Measurements from ENCODE around the gene TMEM245.

TMEM245 gene

DNA sequence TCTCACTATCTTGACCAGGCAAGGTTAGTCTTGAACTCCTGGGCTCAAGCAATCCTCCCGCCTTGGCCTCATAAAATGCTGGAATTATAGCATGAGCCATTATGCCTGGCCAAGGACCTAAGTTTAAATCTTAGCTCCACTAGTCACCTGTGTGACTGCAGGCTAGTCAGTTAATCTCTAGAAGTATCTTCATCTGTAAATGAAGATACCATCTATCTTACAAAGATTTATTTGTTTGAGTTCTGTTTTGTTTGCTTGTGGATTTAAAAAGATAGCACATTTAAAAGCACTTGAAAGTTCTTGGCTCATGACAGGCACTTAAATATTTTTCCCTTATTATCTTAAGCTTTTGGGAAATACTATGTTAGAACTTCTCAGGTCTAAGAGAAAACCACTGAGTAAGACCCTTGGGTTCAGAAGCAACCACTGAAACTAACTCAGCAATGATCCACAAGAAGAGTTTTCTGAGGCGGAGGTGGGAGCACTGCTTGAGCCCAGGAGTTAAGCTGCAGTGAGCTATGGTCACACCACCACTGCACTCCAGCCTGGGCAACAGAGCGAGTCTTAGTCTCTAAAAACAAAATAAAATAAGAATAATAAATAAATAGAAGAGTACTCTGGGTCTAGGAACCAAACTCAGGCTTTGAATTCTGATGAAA lies 19.1 kb downstream of the TMEM245 start:
- DNase-seq: no peak

DNA sequence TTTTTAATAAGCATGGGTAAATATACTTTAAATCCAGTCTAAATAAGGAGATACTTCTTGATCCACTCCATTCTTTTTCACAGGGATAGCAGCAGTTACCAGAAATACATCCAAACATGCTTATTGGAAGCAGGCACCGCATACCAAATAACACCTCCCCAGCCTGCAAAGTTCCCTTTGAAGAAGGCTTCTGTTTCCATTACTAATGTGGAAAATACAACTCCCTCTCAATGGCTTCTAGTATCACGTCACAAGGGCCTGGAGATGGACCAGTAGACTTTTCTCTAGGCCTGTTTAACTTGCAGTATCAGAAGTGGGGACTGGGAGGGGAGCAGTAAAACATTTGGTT lies 20.8 kb downstream of the TMEM245 start:
- DNase-seq: no peak

DNA sequence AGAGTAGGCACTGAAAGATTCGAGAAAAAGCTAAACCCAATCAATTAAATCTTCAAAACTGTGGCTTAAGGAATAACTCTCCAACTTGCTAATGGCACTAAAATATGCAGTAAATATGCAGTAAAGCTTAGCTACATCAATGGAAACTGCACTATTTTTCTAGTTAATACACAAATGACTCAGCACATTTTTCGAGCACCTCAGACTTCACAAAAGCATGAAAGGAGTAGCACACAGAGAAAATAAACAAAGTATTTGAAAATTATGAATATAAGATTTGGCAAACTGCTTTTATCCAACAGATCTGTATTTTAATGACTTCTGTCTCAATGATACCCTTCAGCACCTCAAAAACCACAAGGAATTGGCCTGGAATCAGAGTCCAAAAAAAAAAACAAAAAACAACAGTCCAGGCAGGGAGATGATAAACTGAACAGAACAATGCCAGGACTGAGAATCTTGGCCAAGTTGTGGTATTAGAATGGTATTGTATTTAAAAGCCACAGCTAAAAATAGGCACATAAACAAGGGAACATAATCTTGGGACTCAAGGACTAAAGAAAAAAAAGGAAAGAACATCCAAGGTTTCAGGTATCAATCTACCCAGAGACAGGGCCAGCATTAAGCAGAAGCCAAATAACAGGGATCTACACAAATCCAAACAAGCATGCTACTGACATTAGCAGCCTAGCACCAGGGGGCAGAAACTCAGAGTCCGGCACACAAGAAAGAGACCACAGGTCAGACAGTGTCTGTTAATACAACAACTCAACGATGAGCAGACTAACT lies 21.4 kb downstream of the TMEM245 start:
- peak; percentile 65 for DNase-seq

DNA sequence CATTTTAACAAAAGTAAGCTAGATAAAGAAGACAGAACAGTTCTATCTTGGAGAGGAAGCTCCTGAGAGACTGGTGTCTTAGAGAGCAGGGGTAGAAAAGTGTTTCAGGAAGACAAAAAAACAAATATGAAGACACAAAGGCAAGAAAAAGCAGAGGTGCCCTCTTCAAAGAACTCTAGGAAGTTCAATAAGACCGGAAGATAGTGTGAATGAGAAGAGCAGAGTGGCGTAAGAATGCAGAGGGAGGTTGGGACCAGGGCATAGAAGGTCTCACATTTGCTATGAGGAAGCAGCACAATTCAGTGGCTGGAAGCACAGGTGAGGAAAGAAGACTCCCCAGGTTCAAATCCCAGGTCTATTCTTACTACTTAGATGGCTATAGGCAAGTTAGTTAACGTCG lies 22.6 kb downstream of the TMEM245 start:
- no peak for DNase-seq

DNA sequence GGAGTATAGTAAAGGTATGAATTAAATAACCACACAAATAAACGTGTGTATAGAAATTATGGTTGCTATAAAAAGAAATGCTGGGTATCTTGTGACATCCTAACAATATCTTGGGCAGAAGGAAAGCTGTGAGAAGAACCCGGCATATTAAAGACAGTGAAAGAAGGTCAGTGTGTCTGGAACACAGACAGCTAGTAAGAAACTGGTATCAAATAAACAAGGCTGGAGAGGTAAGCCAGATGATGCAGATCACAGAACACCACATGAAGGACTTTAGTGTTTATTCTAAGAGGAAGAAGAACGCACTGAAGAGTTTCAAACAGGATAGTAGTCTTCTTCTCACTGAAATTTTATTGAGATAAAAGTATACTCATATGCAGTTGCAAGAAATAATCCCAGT lies 24.4 kb downstream of the TMEM245 start:
- no peak for DNase-seq

DNA sequence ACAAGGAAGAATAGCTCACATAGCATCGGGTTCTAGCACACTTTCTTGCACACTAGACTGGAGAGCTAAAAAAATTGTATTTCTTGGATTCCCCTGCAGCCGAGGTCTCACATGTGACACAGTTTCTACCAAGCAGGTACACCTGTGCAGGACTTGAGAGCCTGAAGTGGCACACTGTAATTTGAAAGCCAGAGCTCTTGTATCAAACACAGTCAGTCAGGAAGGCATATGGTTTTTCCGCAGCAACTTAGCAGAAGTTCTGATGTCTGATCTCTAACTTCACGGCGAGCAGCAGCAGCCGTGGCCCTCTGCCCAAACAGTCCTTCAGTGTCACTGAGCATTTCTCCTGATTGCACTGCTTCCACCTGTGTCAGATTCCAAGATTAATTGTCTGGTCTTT lies 25.5 kb downstream of the TMEM245 start:
- DNase-seq: no peak

DNA sequence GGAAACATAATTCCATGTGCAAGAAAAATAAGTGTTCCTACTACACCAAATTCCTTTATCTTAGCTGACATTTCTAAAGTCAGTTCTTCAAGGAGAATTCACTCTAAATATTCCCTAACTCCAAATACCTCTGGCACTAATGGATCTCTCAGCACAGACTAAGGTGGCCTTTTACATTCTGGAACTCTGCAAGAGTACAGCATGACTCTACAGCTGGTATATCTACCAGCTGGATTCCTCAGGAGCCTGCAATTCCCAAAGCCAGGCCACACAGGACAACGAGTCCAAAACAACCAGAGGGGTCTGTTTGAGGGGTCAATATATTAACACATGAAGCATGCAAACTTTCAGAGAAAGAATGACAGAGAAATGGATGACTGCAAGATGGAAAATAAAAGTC lies 27.2 kb downstream of the TMEM245 start:
- DNase-seq: no peak

DNA sequence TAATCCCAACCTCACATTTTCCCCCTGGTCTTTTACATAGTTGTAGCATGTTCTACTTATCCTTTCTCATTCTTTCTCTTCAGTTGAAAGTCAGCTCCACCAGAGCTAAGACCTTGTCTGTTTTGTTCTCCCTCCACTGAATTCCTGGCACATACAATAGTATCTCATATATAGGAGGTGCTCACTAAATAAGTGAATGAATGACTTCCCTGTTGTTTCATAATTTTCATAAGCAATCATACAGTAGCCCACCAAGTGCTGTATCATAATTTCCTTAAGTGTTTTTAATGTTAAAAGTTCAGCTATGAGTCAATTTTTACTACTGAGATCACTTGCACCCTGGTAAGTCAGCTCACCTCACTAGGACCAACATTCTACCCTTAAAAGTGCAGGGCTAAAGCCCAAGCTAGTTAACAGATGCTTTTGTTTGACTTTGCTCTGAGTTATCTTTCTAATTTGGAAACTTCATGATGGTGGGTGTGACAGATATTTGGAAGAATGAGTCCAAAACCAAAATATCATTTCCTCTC lies 27.6 kb downstream of the TMEM245 start:
- DNase-seq: no peak

DNA sequence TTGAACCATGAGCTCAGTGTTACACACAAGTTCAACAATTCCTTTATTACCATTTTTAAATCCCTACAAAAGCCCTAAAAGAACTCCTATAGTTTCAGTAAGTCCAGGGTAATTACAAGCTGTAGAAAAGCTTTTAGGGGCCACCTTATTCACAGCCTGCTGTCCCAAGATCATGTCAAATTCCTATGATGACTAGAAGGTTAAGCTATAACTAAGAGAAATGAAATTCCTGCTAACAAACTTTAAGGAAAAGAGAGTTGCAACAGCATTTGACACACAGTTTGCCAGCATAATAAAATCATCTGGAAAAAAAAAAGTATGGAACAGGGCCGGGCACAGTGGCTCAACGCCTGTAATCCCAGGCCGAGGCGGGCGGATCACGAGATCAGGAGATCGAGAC lies 31.5 kb downstream of the TMEM245 start:
- no peak for DNase-seq

DNA sequence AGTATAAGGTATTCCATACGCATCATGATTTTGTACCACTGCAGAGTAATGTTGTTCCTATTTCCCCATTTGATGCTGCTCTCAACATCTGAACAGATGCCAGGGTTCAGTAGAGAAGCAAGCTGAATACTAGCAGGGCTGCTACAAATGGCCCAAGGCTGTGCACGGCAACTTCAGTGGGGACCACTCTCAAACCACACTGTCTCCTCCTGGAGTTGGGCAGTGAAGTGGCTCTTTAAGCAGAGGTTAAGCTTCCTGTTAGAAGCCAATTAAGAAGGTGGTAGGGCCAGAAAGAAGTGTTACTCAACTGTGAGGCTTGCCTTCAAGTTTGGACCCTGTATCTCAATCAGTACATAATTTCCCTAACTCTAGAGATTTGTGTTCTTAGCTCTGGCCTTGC lies 32.0 kb downstream of the TMEM245 start:
- DNase-seq: no peak

DNA sequence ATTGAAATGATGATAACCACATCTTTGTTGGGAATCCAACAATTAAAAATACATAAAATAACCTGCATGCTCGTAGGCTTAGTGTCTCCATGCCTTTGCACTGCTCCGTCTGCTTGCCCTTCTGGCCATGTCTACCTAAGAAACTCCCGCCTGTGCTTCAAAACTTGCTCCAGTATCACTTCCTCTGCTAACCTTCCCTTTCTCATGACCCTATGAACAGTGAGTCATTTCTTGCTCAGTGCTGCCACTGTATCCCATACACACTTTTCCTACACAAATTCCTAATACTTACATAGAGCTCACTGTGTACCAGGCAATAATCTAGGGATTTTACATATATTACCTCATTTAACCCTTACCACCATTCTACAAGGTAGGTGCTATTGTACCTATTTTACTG lies 33.5 kb downstream of the TMEM245 start:
- no peak for DNase-seq

DNA sequence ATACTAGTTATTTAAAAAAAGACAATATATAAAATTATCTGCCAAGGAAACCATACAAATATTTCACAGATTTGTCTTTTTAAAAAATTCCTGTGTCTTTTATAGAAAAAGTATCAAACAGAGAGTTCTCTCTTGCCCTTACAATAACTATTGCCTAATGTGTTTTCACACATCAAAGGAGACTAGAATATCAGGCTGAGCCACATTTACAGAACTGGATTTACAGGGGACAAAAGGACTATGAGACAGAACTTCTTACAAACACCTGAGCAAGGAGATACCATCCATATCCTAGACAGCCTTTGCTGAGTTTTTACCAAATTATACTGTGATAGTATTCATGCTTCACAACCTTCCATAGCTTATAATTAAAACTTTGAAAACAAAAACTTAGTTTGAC lies 34.2 kb downstream of the TMEM245 start:
- no peak for DNase-seq

DNA sequence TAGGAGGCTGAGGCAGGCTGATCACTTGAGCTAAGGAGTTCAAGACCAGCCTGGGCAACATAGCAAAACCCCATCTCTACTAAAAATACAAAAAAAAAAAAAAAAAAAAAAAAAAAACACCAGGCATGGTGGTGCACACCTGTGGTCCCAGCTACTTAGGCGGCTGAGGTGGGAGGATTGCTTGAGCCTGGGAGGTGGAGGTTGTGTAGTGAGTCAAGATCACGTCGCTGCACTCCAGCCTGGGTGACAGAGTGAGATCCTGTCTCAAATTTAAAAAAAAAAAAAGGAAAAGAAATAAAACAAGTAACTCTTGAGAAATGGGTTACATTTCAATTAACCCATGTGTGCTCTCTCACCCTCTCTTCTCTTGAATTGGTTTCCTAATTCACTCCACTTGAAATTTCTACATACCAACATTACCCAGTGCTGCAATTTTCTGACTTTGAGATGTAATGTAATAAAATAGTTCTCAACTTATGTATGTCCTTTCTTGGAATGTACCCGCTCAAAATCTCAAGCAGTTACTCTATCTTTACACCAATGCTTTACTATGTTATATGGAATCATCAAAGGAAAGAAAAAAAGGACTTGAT lies 35.8 kb downstream of the TMEM245 start:
- DNase-seq: no peak

DNA sequence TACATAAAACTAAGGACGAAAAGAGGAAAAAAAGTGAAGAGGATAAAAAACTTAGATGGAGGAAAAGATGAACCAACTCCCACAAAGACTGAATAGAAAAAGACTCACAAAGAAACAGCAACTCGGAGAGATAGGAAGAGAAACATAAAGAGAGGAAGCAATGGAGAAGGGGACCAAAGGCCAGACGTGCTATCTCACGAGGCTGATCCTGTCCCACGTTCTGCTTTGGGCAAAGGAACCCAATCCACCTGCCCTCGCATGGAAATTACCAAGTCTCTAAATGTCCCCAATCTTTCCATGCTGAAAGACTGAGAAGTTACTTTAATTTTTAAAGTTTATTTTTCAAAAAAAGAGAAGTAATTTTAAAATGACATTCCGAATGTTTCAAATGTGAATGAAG lies 36.6 kb downstream of the TMEM245 start:
- no peak for DNase-seq

DNA sequence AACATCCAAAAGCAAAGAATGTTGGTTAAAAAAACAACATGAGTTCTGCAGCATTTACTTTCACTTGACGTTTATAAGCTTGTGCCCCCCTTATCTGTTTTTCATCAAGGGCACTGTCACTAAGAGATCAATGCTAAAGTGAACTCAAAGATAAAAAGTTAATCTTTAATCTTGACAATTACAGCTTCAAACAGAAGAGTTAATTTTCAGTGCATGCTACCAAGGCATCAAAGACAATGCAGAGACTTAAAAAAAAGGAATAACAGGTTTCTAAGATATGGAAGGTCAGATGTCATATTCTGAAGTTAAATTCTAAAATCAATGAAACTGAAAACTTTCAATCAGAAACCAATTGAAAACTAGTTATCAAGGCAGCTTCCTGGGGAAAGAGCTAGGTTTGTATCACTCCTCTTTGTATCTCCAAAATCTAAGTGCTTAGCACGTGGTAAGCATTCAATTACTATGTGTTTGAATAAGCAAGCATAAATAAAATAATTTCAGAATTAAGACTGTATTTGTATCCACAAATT lies 37.6 kb downstream of the TMEM245 start:
- no peak for DNase-seq

DNA sequence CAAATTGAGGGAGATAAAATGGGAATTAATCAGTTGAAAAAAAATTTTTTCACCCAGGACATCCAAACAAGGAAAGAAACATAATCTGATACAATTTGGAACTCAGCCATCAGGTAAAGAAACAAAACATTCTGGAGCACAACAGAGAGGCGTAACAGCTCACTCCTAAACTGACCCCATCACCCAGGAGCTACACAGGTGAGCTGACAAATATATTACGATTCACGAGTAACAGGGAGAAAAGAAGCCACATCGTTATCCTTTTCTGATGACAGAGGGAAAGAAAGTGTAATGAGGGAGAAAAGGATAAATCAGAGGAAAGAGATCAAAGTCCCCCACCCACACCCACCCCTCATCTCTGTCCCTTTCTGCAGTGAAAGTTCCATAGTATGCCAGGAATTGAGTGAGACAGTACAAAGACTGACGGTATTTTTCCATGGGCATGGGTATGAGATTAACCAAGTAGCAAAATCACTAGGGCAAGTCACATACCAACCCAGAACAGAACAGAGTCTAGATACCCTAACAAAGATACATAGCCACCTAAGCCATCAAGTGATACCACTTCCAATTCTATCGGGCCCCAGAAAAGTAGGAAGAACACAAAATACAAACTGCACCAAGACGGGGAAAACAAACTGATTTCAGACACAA lies 45.4 kb downstream of the TMEM245 start:
- DNase-seq: no peak

DNA sequence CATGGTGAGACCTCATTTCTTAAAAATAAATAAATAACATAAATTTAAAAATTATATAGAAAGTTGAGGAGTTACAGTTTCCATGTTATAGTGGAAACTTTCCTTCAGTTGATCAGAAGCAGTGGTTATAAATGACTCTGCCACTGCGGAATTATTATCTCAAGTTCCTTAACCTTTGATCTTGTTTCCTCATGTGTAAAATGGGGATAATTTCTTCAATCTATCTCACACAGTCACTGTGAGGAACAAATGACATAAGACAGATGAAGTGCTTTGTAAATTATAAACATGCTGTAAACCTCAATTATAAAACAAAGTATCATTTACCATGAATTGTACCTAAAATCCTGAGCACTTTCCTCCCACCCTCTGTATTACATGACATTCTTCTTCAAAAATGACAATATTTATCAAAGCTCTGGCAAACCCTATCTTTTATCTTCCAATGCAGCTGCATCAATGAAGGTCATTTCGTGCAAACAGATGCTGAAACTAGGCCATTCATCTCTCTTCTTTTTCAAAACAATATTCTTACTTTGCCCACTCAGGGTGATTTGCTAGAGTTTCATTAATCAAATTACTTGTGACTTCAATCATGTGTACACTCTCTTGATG lies 46.8 kb downstream of the TMEM245 start:
- DNase-seq: no peak

DNA sequence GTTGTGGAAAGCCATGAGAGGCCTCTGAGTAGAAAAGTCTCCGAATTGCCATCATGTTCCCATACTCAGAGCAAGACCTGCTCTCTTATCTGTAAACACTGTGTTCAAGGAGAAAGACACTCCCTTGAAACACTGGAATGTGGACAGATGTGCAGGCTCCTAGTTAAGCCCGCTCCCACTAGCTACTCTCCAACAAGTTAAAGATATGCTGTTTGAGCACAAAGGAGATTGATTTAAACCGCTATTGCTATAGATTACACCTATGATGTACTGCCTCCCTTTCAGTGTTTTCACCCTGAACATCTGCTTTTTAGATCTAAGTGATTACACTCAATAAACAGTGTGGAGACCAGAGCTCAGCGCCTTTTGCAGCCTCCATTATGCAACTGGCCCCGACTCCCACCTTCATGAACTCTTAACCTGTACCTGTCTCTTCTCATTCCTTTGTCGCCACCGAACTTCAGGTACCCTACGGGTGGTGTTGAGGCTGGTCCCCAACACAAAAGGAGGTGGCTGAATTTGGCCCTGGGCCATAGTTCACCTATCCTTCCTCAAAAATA lies 47.5 kb downstream of the TMEM245 start:
- DNase-seq: no peak

DNA sequence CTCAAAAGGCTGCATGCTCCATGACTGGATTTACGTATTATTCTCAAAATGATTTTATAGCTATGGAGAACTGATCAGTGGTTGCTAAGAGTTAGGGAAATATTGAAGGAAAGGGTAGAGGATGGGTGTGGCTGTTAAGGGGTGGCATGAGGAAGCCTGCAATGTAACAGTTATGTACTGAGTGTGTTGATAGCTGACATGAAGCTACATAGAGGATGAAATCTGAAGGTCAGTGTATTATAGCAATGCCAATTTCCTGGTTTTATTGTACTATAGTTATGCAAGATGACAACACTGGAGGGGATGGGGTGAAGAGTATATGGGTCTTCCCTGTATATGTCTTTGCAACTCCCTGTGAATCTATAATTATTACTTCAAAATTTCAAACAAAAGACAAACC lies 51.0 kb downstream of the TMEM245 start:
- DNase-seq: no peak

DNA sequence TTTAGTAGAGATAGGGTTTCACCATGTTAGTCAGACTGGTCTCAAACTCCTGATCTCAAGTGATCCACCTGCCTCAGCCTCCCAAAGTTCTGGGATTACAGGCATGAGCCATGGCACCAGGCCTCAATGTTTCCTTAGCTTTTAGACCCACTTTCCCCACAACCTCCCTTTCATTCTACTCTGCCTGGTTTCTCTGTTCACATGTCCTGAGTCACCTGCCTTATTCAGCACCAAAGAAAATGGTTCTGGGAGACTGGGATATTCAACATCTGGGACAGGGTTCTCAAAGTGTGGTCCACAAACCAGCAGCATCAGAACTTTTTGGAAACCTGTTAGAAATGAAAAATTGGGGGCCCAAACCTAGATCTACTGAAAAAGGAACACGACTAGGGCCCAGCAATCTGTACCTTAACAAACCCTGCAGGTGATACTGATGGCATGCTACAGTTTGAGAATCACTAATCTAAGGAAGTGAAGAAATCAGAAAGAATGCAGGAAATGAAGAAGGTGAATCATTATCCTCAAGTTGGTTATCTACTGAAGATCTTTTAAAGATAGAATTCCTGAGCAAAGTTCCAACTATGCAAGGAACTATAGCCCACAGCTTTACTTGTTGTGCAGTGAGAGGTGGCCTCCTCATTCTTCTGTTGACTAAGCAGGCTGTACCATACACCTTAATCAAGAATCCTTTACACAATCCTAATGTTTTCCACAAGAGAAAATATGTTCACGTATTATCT lies 54.6 kb downstream of the TMEM245 start:
- DNase-seq: no peak

DNA sequence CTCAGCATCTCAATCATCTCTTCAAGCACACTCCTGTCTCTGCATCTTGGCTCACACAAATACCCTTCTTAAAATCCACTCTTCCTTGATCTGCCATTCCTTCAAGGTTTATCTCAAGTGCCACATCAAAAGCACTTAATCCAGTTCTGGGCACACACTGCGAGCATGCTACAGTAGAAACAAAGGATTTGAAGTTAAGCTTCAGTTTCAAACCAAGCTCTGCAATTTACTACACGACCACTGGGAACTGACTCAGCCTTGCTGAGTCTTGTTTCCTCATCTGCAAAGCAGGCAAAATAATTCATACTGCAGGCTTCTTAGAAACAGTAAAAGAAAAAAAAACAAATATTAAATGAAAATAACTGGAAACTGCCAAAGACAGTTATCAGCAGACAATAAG lies 56.0 kb downstream of the TMEM245 start:
- peak; percentile 94 for DNase-seq

DNA sequence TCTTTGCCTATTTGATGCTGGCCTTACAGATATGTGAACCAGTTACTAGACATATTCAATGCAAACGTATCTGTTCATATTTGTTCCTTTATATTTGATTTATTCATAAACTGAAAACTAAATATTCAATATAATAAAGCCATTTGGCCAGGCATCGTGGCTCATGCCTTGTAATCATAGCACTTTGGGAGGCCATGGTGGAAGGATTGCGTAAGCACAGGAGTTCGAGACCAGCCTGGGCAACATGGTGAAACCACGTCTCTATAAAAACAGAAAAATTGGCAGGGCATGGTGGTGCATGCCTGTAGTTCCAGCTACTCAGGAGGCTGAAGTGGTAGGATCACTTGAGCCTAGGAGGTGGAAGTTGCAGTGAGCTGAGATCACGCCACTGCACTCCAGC lies 57.2 kb downstream of the TMEM245 start:
- DNase-seq: no peak
